Measurements from ENCODE around the gene CTAGE8. TPM values are rescaled to one million over a fixed set of nuclear protein-coding genes. Genes with fewer than 3 reads are reported as not detected.
"Not testable (repeated sequence)": the region's sequence is repeated elsewhere in the genome, so short reads cannot be mapped to it uniquely, and the experiment has no call there.

CTAGE8 gene
- total RNA-seq, 1 donor from 2014 or later, result 0.92 TPM

- no peak for DNase-seq (ENCODE audit: low spot score)
- TF ChIP-seq CTCF (IDR thresholded peaks at IDR 0.05), result no peak
- Mint-ChIP-seq H3K27me3 (ENCODE audit: low read depth) (no peaks in the 10 kb centered on the region), H3K4me3 (ENCODE audit: unreplicated experiment) (no peak overlapping the region), H3K27ac (ENCODE audit: unreplicated experiment) (no peak overlapping the region), H3K4me1 (ENCODE audit: low read depth) (no peaks in the 10 kb centered on the region), H3K9me3 (ENCODE audit: low read depth) (no peaks in the 10 kb centered on the region), H3K36me3 (ENCODE audit: low read depth) (peaks cover 2% of the 10 kb centered on the region)
These were observed 13.6 kb downstream of the CTAGE8 start for GRCh38 chr7:144255471-144255897.

GRCh38 chr7:144252307-144252706, 16.8 kb downstream of the CTAGE8 start:
- H3K9me3 Mint-ChIP-seq (ENCODE audit: low read depth); H3K27ac Mint-ChIP-seq (ENCODE audit: unreplicated experiment); H3K4me1 Mint-ChIP-seq (ENCODE audit: low read depth); H3K27me3 Mint-ChIP-seq (ENCODE audit: low read depth); H3K36me3 Mint-ChIP-seq (ENCODE audit: low read depth); H3K4me3 Mint-ChIP-seq (ENCODE audit: unreplicated experiment); DNase-seq (ENCODE audit: low spot score): not testable (repeated sequence)

GRCh38 chr7:144247674-144248330, 21.3 kb downstream of the CTAGE8 start:
- H3K27ac Mint-ChIP-seq (ENCODE audit: unreplicated experiment); DNase-seq (ENCODE audit: low spot score); H3K27me3 Mint-ChIP-seq (ENCODE audit: low read depth); H3K4me3 Mint-ChIP-seq (ENCODE audit: unreplicated experiment); H3K4me1 Mint-ChIP-seq (ENCODE audit: low read depth); H3K36me3 Mint-ChIP-seq (ENCODE audit: low read depth); H3K9me3 Mint-ChIP-seq (ENCODE audit: low read depth): not testable (repeated sequence)

GRCh38 chr7:144246967-144247366, 22.1 kb downstream of the CTAGE8 start:
- H3K9me3 Mint-ChIP-seq (ENCODE audit: low read depth); H3K4me1 Mint-ChIP-seq (ENCODE audit: low read depth); H3K36me3 Mint-ChIP-seq (ENCODE audit: low read depth); H3K4me3 Mint-ChIP-seq (ENCODE audit: unreplicated experiment); H3K27ac Mint-ChIP-seq (ENCODE audit: unreplicated experiment); H3K27me3 Mint-ChIP-seq (ENCODE audit: low read depth); DNase-seq (ENCODE audit: low spot score): not testable (repeated sequence)

GRCh38 chr7:144245372-144245771, 23.7 kb downstream of the CTAGE8 start:
- H3K4me3 Mint-ChIP-seq (ENCODE audit: unreplicated experiment); H3K36me3 Mint-ChIP-seq (ENCODE audit: low read depth); DNase-seq (ENCODE audit: low spot score); H3K9me3 Mint-ChIP-seq (ENCODE audit: low read depth); H3K27me3 Mint-ChIP-seq (ENCODE audit: low read depth); H3K4me1 Mint-ChIP-seq (ENCODE audit: low read depth); H3K27ac Mint-ChIP-seq (ENCODE audit: unreplicated experiment): not testable (repeated sequence)

GRCh38 chr7:144239365-144239764, 29.7 kb downstream of the CTAGE8 start, which contains the start of gene OR2A42:
OR2A42 (minus strand) TSS chr7:144239605; CDS start chr7:144232843, 6,762 bp downstream.
- H3K36me3 Mint-ChIP-seq (ENCODE audit: low read depth); H3K4me3 Mint-ChIP-seq (ENCODE audit: unreplicated experiment); H3K27me3 Mint-ChIP-seq (ENCODE audit: low read depth); H3K9me3 Mint-ChIP-seq (ENCODE audit: low read depth); H3K27ac Mint-ChIP-seq (ENCODE audit: unreplicated experiment); H3K4me1 Mint-ChIP-seq (ENCODE audit: low read depth); DNase-seq (ENCODE audit: low spot score): not testable (repeated sequence)

- not testable (repeated sequence) for H3K4me1 Mint-ChIP-seq (ENCODE audit: low read depth); H3K27ac Mint-ChIP-seq (ENCODE audit: unreplicated experiment); H3K9me3 Mint-ChIP-seq (ENCODE audit: low read depth); DNase-seq (ENCODE audit: low spot score); H3K27me3 Mint-ChIP-seq (ENCODE audit: low read depth); H3K36me3 Mint-ChIP-seq (ENCODE audit: low read depth); H3K4me3 Mint-ChIP-seq (ENCODE audit: unreplicated experiment)
These were observed 30.5 kb downstream of the CTAGE8 start for GRCh38 chr7:144238530-144239082.

GRCh38 chr7:144233039-144233438, 36.0 kb downstream of the CTAGE8 start:
- not testable (repeated sequence) for H3K9me3 Mint-ChIP-seq (ENCODE audit: low read depth); H3K4me1 Mint-ChIP-seq (ENCODE audit: low read depth); H3K36me3 Mint-ChIP-seq (ENCODE audit: low read depth); H3K27me3 Mint-ChIP-seq (ENCODE audit: low read depth); DNase-seq (ENCODE audit: low spot score); H3K27ac Mint-ChIP-seq (ENCODE audit: unreplicated experiment); H3K4me3 Mint-ChIP-seq (ENCODE audit: unreplicated experiment)

- H3K4me3 Mint-ChIP-seq (ENCODE audit: unreplicated experiment); H3K27me3 Mint-ChIP-seq (ENCODE audit: low read depth): not testable (repeated sequence)
These were observed 38.1 kb downstream of the CTAGE8 start for GRCh38 chr7:144231027-144231426.

GRCh38 chr7:144228810-144229209, 40.3 kb downstream of the CTAGE8 start:
- DNase-seq (ENCODE audit: low spot score), result peak; percentile 60
- H3K36me3 Mint-ChIP-seq (ENCODE audit: low read depth); H3K4me1 Mint-ChIP-seq (ENCODE audit: low read depth); H3K27ac Mint-ChIP-seq (ENCODE audit: unreplicated experiment); H3K27me3 Mint-ChIP-seq (ENCODE audit: low read depth); H3K9me3 Mint-ChIP-seq (ENCODE audit: low read depth); H3K4me3 Mint-ChIP-seq (ENCODE audit: unreplicated experiment): not testable (repeated sequence)

More at GRCh38 chr7:144231027-144231426, 38.1 kb downstream of the CTAGE8 start:
- not testable (repeated sequence) for H3K27ac Mint-ChIP-seq (ENCODE audit: unreplicated experiment); H3K36me3 Mint-ChIP-seq (ENCODE audit: low read depth); DNase-seq (ENCODE audit: low spot score); H3K9me3 Mint-ChIP-seq (ENCODE audit: low read depth); H3K4me1 Mint-ChIP-seq (ENCODE audit: low read depth)

- H3K27ac Mint-ChIP-seq (ENCODE audit: unreplicated experiment); H3K27me3 Mint-ChIP-seq (ENCODE audit: low read depth); H3K4me3 Mint-ChIP-seq (ENCODE audit: unreplicated experiment); H3K9me3 Mint-ChIP-seq (ENCODE audit: low read depth); H3K36me3 Mint-ChIP-seq (ENCODE audit: low read depth); DNase-seq (ENCODE audit: low spot score); H3K4me1 Mint-ChIP-seq (ENCODE audit: low read depth): not testable (repeated sequence)
These were observed 42.2 kb downstream of the CTAGE8 start for GRCh38 chr7:144226866-144227265.

- H3K9me3 Mint-ChIP-seq (ENCODE audit: low read depth); H3K36me3 Mint-ChIP-seq (ENCODE audit: low read depth); H3K27ac Mint-ChIP-seq (ENCODE audit: unreplicated experiment); H3K4me3 Mint-ChIP-seq (ENCODE audit: unreplicated experiment); H3K4me1 Mint-ChIP-seq (ENCODE audit: low read depth); H3K27me3 Mint-ChIP-seq (ENCODE audit: low read depth); DNase-seq (ENCODE audit: low spot score): not testable (repeated sequence)
These were observed 45.4 kb downstream of the CTAGE8 start for GRCh38 chr7:144223675-144224074.

All from chondrocyte (in vitro differentiated cells).